ENCODE results near the gene DDAH1. TPM values are rescaled to one million over a fixed set of nuclear protein-coding genes. Genes with fewer than 3 reads are reported as not detected.

The DDAH1 gene
- total and polyA plus RNA-seq, 2 of the 8 experiments (the other 6 are each of a cell fraction or from before 2014, with no cell fraction given), result 22.8 to 54.5 TPM

DNA sequence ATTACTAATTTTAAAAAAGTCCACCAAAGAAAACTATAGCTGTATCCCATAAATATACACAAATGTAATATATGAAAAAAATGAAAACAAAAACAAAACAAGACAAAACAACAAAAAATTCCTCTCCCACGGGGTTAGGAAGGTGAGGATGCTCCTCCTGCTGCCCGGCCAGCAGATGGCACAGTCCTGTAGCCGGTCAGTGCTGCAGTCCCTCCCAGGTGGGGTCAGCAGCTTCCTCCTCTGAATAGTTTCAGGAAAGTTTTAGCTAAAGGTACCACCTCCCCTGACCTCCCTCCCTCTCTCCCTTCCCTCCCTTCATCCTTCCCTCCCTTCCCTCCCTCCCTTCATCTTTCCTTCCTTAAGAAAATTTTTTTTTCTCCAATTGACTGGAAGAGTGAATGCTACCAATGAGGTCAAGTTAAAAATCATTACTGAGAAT is 120.7 kb downstream of the DDAH1 start:
- Histone ChIP-seq H3K9me3 (ENCODE audit: insufficient read depth in 2 of 2, low read depth in 1 of 2, low read length in 1 of 2) (no peaks in the 10 kb centered on the region; a peak in 1 of 4 replicates), H3K27me3 (replicated peaks in 1 of 4; ENCODE audit: control insufficient read depth in 3 of 4, extremely low read depth in 1 of 4, insufficient read depth in 3 of 4, low read length in 3 of 4) (no peaks in the 10 kb centered on the region), H2BK120ac (replicated peaks; ENCODE audit: low read depth, low read length) (no peak overlapping the region), H2BK15ac (ENCODE audit: low read length) (no peak overlapping the region), H3K23ac (ENCODE audit: insufficient read length) (no peak overlapping the region), H4K5ac (ENCODE audit: insufficient read length, low read depth, low read length) (peak overlapping the region; percentile 23), H4K20me1 (replicated peaks in 1 of 2; ENCODE audit: control insufficient read depth in 1 of 2, insufficient read depth in 2 of 2, low read length in 2 of 2) (no peaks in the 10 kb centered on the region), H3K14ac (ENCODE audit: insufficient read length) (no peak overlapping the region), H3K27ac (ENCODE audit: low read depth, low read length) (no peak overlapping the region), H3K18ac (ENCODE audit: extremely low read depth, low read length) (no peak overlapping the region; the same call in 1 of the 2 replicates), H3K4me1 (replicated peaks in 1 of 4; ENCODE audit: control insufficient read depth in 3 of 4, insufficient read depth in 4 of 4, low read length in 3 of 4) (peaks cover 0 to 7% (median 2%) of the 10 kb centered on the region in 4 experiments; a peak in 3 of 7 replicates), H3K9ac (replicated peaks in 1 of 4; ENCODE audit: extremely low read depth in 1 of 4, low read depth in 3 of 4, low read length in 3 of 4) (no peak overlapping the region), H2BK20ac (ENCODE audit: low read length) (no peak overlapping the region), H3K56ac (replicated peaks; ENCODE audit: insufficient read length, low read depth, low read length) (no peak overlapping the region), H3K23me2 (ENCODE audit: low read depth, low read length) (no peaks in the 10 kb centered on the region), H3K79me1 (ENCODE audit: low read depth, low read length) (no peaks in the 10 kb centered on the region), H3K4me2 (ENCODE audit: insufficient read depth in 1 of 2, low read depth in 2 of 2, low read length in 2 of 2) (peak overlapping the region in 1 of 2 experiments; percentile 32; a peak in 1 of 4 replicates), H2BK5ac (ENCODE audit: low read depth, low read length) (no peak overlapping the region), H2AFZ (ENCODE audit: low read length) (no peak overlapping the region), H2BK12ac (ENCODE audit: low read depth, low read length) (no peak overlapping the region), H3K4ac (replicated peaks; ENCODE audit: insufficient read length, low read depth, low read length) (no peak overlapping the region), H3K79me2 (ENCODE audit: control insufficient read depth in 1 of 2, insufficient read depth in 2 of 2, low read length in 2 of 2) (no peaks in the 10 kb centered on the region), H2AK5ac (ENCODE audit: low read depth, low read length) (no peak overlapping the region), H3K36me3 (ENCODE audit: control insufficient read depth in 2 of 4, insufficient read depth in 4 of 4, low read length in 3 of 4) (no peaks in the 10 kb centered on the region), H4K8ac (ENCODE audit: extremely low read depth, insufficient read depth, low read length) (no peak overlapping the region), H3K4me3 (ENCODE audit: extremely low read depth in 1 of 4, insufficient read depth in 2 of 4, low read depth in 3 of 4, low read length in 4 of 4) (no peak overlapping the region), H4K91ac (replicated peaks; ENCODE audit: insufficient read length, low read length) (no peak overlapping the region)
- 4% methylated on average over 3 of the region's 3 CpGs; no CpG with 5 or more reads in 1 of the 2 experiments for WGBS, 2 experiments (ENCODE audit: extremely low coverage in 1 of 2, insufficient coverage in 1 of 2, insufficient read length in 1 of 2, insufficient replicate concordance in 2 of 2, low coverage in 1 of 2, low lambda C conversion rate in 2 of 2, missing lambda C conversion rate in 1 of 2)
- peak in 1 of 2 experiments; percentile 86 for DNase-seq (ENCODE audit: low read depth in 1 of 2, low spot score in 2 of 2)
- ChIA-PET CTCF (ENCODE audit: partially characterized antibody) (interaction anchor here (0.6 to 3.8 kb wide), 31 partner anchors 14 to 418 kb away, joined by 3 to 21 read pairs (median 4); partner anchors contain the start of gene CCN1), POLR2A (ENCODE audit: partially characterized antibody) (interaction anchor here (0.9 to 1.6 kb wide), 3 partner anchors 16 to 240 kb away, joined by 3 to 15 read pairs (median 5); partner anchors contain the start of gene CCN1)
- FAIRE-seq, result peak; percentile 70
- TF ChIP-seq POU5F1 (IDR thresholded peaks at IDR 0.05; ENCODE audit: low read depth, low read length) (no peak), NANOG (IDR thresholded peaks at IDR 0.05; ENCODE audit: insufficient read depth, low read depth, low read length, poor library complexity, severe bottlenecking) (no peak), EZH2 (IDR thresholded peaks at IDR 0.05; ENCODE audit: low read depth, low read length, severe bottlenecking) (no peak), CBX5 (IDR thresholded peaks at IDR 0.05; ENCODE audit: low read depth, low read length) (no peak), KDM1A (IDR thresholded peaks at IDR 0.05; ENCODE audit: borderline replicate concordance, low read length) (no peak), POLR2AphosphoS5 (IDR thresholded peaks at IDR 0.05; ENCODE audit: low read depth, low read length) (no peak), CREB1 (IDR thresholded peaks at IDR 0.05) (0 out of 2 replicates have a peak, but pooled peaks have one; percentile 25), BCL11A (IDR thresholded peaks at IDR 0.05; ENCODE audit: low read depth in 2 of 2, low read length in 2 of 2) (no peak), SIX5 (IDR thresholded peaks at IDR 0.05; ENCODE audit: low read depth, low read length) (no peak), CTBP2 (IDR thresholded peaks at IDR 0.05; ENCODE audit: borderline replicate concordance, insufficient read depth, insufficient read length, low read length) (no peak)
- TF ChIP-seq, protein P1, sequence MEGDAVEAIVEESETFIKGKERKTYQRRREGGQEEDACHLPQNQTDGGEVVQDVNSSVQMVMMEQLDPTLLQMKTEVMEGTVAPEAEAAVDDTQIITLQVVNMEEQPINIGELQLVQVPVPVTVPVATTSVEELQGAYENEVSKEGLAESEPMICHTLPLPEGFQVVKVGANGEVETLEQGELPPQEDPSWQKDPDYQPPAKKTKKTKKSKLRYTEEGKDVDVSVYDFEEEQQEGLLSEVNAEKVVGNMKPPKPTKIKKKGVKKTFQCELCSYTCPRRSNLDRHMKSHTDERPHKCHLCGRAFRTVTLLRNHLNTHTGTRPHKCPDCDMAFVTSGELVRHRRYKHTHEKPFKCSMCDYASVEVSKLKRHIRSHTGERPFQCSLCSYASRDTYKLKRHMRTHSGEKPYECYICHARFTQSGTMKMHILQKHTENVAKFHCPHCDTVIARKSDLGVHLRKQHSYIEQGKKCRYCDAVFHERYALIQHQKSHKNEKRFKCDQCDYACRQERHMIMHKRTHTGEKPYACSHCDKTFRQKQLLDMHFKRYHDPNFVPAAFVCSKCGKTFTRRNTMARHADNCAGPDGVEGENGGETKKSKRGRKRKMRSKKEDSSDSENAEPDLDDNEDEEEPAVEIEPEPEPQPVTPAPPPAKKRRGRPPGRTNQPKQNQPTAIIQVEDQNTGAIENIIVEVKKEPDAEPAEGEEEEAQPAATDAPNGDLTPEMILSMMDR (IDR thresholded peaks at IDR 0.05; ENCODE audit: control extremely low read depth in 1 of 3, insufficient read depth in 1 of 3, low read depth in 1 of 3, low read length in 3 of 3), result peak; percentile 81 to 95 (median 88)
